Osteoblast (primary cell): ENCODE measurements around the gene NRG2. TPM values are rescaled to one million over a fixed set of nuclear protein-coding genes. Genes with fewer than 3 reads are reported as not detected.

Source experiments
- DNase-seq: peaks from one replicate; pipeline ENCODE4 v3.0.0; 2011; ENCODE audit warnings: low spot score, mixed read lengths; ENCODE audit not compliant: insufficient read length; ENCODE audit errors: missing footprints
- H2AFZ ChIP-seq: 2 replicates; pipeline ENCODE4 v1.6.0; 2011; ENCODE audit warnings: mild to moderate bottlenecking, low read length
- H3K27ac ChIP-seq: 2 replicates; pipeline ENCODE4 v1.5.1; 2011; ENCODE audit warnings: mild to moderate bottlenecking, low read depth, low read length, moderate library complexity
- H3K27me3 ChIP-seq: 2 replicates; pipeline ENCODE4 v1.6.0; 2012; ENCODE audit warnings: mild to moderate bottlenecking, control low read depth, inconsistent platforms, low read length, moderate library complexity; ENCODE audit not compliant: insufficient read depth
- H3K36me3 ChIP-seq: 2 replicates; pipeline ENCODE4 v1.5.1; 2011; ENCODE audit warnings: mild to moderate bottlenecking, low read length, control low read depth, moderate library complexity; ENCODE audit not compliant: insufficient read depth
- H3K4me1 ChIP-seq: 2 replicates; pipeline ENCODE4 v1.5.1; 2011; ENCODE audit warnings: mild to moderate bottlenecking, low read length, control low read depth, moderate library complexity; ENCODE audit not compliant: insufficient read depth
- H3K4me2 ChIP-seq: 2 replicates; pipeline ENCODE4 v1.6.0; 2011; ENCODE audit warnings: mild to moderate bottlenecking, low read length; ENCODE audit not compliant: insufficient read depth
- H3K4me3 ChIP-seq: fragments of 200-600 bp; sonication (generic); 3 replicates; pipeline ENCODE4 v1.5.1; 2012; ENCODE audit warnings: mild to moderate bottlenecking, low read length, inconsistent platforms; ENCODE audit not compliant: insufficient read depth
- H3K79me2 ChIP-seq: 2 replicates; pipeline ENCODE4 v1.6.0; 2012; ENCODE audit warnings: mild to moderate bottlenecking, low read length, control low read depth, inconsistent platforms; ENCODE audit not compliant: insufficient read depth
- H3K9me3 ChIP-seq: 2 replicates; pipeline ENCODE4 v1.5.1; 2011; ENCODE audit warnings: low read depth, low read length, control low read depth
- H4K20me1 ChIP-seq: 2 replicates; pipeline ENCODE4 v1.6.0; 2012; ENCODE audit warnings: mild to moderate bottlenecking, low read length, control low read depth; ENCODE audit not compliant: insufficient read depth
- total RNA-seq: library from RNA; depleted of rRNA; stranded (reverse); fragments of >200 nt; gene quantifications from 2 replicates; pipeline ENCODE4 v1.2.3, GENCODE V29; 2012
- TF ChIP-seq, protein P1 (sequence below): IDR thresholded peaks from 2 replicates; pipeline ENCODE4 v1.5.1; 2011; ENCODE audit warnings: mild to moderate bottlenecking, low read depth, low read length, moderate library complexity; ENCODE audit errors: extremely low read depth

Gene NRG2
- total RNA-seq, 1 donor, result 0.72 TPM

DNA sequence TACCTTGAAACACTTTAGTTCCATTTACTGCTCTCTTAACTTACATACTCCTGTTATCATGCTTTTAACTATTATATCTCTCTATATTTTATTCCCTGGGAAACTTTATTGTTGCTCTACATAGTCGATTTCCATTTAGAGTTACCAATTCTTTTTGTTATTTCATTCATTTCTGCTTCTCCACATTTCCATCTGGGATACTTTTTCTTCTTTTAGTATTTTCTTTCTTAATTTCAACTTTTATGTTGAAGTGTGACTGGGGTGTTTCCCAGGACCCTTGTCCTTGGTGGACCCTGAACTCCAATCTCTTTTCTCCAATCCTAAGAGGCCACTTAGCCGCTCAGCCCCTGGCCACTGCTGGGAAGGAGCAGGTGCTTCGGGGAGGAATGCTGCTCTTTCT is 211.5 kb downstream of the NRG2 start:
- peaks cover 27% of the 10 kb centered on the region for H3K27me3 ChIP-seq
- TF ChIP-seq, protein P1, sequence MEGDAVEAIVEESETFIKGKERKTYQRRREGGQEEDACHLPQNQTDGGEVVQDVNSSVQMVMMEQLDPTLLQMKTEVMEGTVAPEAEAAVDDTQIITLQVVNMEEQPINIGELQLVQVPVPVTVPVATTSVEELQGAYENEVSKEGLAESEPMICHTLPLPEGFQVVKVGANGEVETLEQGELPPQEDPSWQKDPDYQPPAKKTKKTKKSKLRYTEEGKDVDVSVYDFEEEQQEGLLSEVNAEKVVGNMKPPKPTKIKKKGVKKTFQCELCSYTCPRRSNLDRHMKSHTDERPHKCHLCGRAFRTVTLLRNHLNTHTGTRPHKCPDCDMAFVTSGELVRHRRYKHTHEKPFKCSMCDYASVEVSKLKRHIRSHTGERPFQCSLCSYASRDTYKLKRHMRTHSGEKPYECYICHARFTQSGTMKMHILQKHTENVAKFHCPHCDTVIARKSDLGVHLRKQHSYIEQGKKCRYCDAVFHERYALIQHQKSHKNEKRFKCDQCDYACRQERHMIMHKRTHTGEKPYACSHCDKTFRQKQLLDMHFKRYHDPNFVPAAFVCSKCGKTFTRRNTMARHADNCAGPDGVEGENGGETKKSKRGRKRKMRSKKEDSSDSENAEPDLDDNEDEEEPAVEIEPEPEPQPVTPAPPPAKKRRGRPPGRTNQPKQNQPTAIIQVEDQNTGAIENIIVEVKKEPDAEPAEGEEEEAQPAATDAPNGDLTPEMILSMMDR, result no peak

DNA sequence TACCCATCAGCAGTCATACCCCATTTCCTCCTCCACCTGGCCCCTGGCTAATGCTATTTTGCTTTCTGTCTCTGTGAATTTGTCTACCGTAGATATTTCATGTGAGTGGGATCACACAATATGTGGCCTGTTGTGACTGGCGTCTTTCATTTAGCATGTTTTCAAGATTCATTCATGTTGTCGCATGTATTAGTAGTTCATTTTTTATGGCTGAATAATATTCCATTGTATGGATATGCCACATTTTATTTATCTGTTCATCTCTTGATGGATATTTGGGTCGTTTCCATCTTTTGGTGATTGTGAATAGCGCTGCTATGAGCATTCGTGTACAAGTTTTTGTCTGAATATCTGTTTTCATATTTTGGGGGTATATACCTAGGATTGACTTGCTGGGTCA is 213.6 kb downstream of the NRG2 start:
- Histone ChIP-seq H3K4me1 (no peaks in the 10 kb centered on the region), H3K4me2 (no peak overlapping the region), H2AFZ (no peak overlapping the region), H3K9me3 (no peaks in the 10 kb centered on the region), H3K27ac (no peak overlapping the region), H3K4me3 (no peak overlapping the region), H3K36me3 (no peaks in the 10 kb centered on the region), H3K79me2 (no peaks in the 10 kb centered on the region), H3K27me3 (peaks cover 39% of the 10 kb centered on the region), H4K20me1 (no peaks in the 10 kb centered on the region)
- no peak for DNase-seq
- TF ChIP-seq, protein P1, result no peak

More for the DNA sequence above, 211.5 kb downstream of the NRG2 start:
- Histone ChIP-seq H4K20me1 (no peaks in the 10 kb centered on the region), H2AFZ (no peak overlapping the region), H3K9me3 (no peaks in the 10 kb centered on the region), H3K36me3 (no peaks in the 10 kb centered on the region), H3K4me3 (no peak overlapping the region), H3K4me1 (no peaks in the 10 kb centered on the region), H3K79me2 (no peaks in the 10 kb centered on the region), H3K4me2 (no peak overlapping the region), H3K27ac (no peak overlapping the region)
- DNase-seq, result no peak

DNA sequence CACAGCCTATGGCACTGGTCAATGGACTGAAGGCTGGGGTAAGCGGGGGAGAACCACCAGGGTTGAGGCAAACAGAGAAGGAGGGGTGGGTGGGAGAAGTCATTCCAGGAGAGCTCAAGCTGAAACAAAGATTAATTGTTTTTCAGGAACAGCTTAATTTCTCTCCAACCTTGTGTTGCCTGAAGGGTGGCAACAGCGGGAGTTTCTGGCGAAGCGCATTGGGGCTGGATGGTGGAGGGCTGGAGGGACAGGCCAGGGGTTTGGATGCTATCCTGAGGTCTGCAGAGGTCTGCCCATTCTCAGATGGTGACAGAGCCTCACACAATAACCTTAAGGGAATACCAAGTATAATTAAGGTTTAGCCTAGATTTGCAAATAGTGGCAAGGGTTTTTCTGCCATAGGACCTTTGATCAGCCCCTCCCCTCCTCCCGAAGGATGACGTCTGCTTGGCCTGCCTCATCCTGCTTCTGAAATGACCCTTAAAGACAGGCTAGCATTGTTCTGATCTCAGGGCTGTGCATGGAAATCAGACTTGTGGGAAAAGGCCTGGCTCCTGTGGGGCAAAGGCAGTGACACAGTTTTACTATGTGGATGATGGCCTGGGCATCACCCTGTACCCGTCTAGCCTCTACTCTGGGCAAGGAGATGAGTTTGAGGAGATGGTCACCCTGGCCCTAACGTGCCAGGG is 214.7 kb downstream of the NRG2 start:
- Histone ChIP-seq H3K9me3 (no peaks in the 10 kb centered on the region), H3K79me2 (no peaks in the 10 kb centered on the region), H3K4me3 (no peak overlapping the region), H2AFZ (no peak overlapping the region), H3K36me3 (no peaks in the 10 kb centered on the region), H3K27me3 (peaks cover 39% of the 10 kb centered on the region), H3K27ac (no peak overlapping the region), H3K4me1 (no peaks in the 10 kb centered on the region), H3K4me2 (no peak overlapping the region), H4K20me1 (no peaks in the 10 kb centered on the region)
- DNase-seq, result peak; percentile 62
- TF ChIP-seq, protein P1, result no peak

DNA sequence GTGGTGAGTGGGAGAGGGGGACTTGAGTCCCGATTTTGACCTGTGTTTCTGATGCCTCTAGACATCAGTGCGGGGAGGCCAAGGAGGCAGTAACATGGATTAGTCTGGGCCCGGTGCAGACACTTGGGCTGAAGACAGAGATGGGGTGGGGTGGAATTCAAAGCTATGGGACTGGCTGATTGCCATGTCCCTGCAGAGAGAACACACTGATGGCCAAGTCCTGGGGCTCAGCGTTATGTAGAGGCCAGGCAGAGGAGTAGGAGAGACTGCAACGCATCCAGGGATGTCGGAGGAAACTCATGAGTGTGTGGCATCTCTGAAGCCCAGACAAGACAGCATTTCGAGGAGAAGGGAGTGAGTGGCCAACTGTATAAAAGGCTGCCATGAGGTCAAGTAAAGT is 217.4 kb downstream of the NRG2 start:
- Histone ChIP-seq H3K4me1 (no peaks in the 10 kb centered on the region), H3K36me3 (no peaks in the 10 kb centered on the region), H3K4me3 (no peak overlapping the region), H3K79me2 (no peaks in the 10 kb centered on the region), H3K9me3 (no peaks in the 10 kb centered on the region), H2AFZ (no peak overlapping the region), H4K20me1 (no peaks in the 10 kb centered on the region), H3K4me2 (no peak overlapping the region), H3K27ac (no peak overlapping the region), H3K27me3 (peaks cover 17% of the 10 kb centered on the region)
- peak; percentile 10 for DNase-seq
- TF ChIP-seq, protein P1, result no peak
